Lower leg skin (tissue), 4 donors: ENCODE results near the gene ASCC1. TPM values are rescaled to one million over a fixed set of nuclear protein-coding genes. Genes with fewer than 3 reads are reported as not detected.

ENCODE experiments used
- DNase-seq, 2 donors: peaks; one replicate each; pipeline ENCODE4 v3.0.0-alpha.2; 2019; ENCODE audit warnings: low spot score in 2 of 2
- H3K4me3 ChIP-seq: fragments of 200-600 bp; sonication (generic); 2 replicates; pipeline ENCODE4 v1.5.1; 2017; ENCODE audit warnings: mild to moderate bottlenecking, low read depth; ENCODE audit not compliant: poor library complexity, severe bottlenecking
- POLR2A ChIP-seq, 2 donors: fragments of 450-650 bp; IDR thresholded peaks; one replicate each; pipeline ENCODE4 v1.6.1; 2016 to 2017; ENCODE audit warnings: antibody characterized with exemption in 2 of 2, mild to moderate bottlenecking in 1 of 2, moderate library complexity in 1 of 2
- WGBS, 2 donors: methylation state at CpG; one replicate each; pipeline ENCODE4 v1.1.5; 2018; 5-methylcytosine and 5-hydroxymethylcytosine counted together
- intact Hi-C: fragments of 100-400 bp; cut with DNase I; formaldehyde crosslinking; loops from one replicate; pipeline ENCODE4 v1.15.0; 2023; ENCODE audit warnings: low total_unique reads
- total RNA-seq, 4 donors: library from RNA; depleted of rRNA; stranded (reverse); fragments of >200 nt; gene quantifications; one replicate each; pipeline ENCODE4 v1.1.0, GENCODE V29; 2016
- TF ChIP-seq, protein P1 (sequence below), 3 donors: fragments of 450-650 bp; IDR thresholded peaks; one replicate each; pipeline ENCODE4 v1.5.1; 2016; ENCODE audit warnings: antibody characterized with exemption in 3 of 3, mild to moderate bottlenecking in 3 of 3, moderate library complexity in 2 of 3

The ASCC1 gene
- total RNA-seq, 4 donors from 2014 or later: 17.7 to 33.3 (median 23.1) TPM

DNA sequence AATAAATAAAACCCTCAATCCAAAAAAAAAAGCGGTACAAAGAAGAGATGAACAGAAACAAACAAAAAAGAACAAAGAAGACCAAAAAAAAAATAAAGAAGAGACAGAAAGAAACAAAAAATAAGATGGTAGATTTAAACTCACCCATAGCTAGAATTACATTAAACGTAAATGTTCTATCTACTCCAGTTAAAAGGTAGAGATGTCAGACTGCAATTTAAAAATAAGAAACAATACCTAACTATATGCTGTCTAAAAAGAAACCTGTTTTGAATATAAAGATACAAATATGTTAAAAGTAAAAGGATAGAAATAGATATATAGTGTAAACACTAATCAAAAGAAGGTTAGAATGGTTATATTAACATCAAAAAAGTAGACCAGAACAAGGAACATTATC is 31.9 kb downstream of the ASCC1 start:
- intact Hi-C loops: no loop called here
- DNase-seq: no peak
- no peak for TF ChIP-seq POLR2A (IDR thresholded peaks at IDR 0.05)
- TF ChIP-seq, protein P1, sequence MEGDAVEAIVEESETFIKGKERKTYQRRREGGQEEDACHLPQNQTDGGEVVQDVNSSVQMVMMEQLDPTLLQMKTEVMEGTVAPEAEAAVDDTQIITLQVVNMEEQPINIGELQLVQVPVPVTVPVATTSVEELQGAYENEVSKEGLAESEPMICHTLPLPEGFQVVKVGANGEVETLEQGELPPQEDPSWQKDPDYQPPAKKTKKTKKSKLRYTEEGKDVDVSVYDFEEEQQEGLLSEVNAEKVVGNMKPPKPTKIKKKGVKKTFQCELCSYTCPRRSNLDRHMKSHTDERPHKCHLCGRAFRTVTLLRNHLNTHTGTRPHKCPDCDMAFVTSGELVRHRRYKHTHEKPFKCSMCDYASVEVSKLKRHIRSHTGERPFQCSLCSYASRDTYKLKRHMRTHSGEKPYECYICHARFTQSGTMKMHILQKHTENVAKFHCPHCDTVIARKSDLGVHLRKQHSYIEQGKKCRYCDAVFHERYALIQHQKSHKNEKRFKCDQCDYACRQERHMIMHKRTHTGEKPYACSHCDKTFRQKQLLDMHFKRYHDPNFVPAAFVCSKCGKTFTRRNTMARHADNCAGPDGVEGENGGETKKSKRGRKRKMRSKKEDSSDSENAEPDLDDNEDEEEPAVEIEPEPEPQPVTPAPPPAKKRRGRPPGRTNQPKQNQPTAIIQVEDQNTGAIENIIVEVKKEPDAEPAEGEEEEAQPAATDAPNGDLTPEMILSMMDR (IDR thresholded peaks at IDR 0.05): no peak
- 94 to 99% methylated on average over 2 of the region's 2 CpGs for WGBS, 2 donors
- H3K4me3 ChIP-seq: no peak overlapping the region

DNA sequence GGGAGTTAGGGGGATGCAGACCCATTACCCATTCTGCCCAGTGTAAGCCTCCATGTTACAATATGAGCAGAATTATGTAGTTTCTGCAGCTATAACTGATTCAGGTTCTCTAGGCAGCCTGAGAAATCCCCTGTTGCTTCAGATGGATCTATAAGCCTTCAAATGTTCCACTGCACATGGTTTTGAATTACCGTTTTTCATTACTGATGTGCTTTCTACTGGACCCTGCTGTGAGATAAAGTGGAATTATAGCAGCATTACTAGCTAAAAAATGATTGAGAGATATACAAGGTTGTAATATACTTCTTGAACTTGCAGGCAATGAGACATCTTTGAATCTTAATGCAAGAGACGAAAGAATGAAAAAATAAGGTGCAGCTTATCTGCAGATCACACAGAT is 38.6 kb downstream of the ASCC1 start:
- TF ChIP-seq POLR2A (IDR thresholded peaks at IDR 0.05): no peak
- TF ChIP-seq, protein P1 (IDR thresholded peaks at IDR 0.05): no peak
- H3K4me3 ChIP-seq: no peak overlapping the region
- intact Hi-C loops: no loop called here
- 91 to 94% methylated on average over 2 of the region's 2 CpGs for WGBS, 2 donors
- DNase-seq: no peak

DNA sequence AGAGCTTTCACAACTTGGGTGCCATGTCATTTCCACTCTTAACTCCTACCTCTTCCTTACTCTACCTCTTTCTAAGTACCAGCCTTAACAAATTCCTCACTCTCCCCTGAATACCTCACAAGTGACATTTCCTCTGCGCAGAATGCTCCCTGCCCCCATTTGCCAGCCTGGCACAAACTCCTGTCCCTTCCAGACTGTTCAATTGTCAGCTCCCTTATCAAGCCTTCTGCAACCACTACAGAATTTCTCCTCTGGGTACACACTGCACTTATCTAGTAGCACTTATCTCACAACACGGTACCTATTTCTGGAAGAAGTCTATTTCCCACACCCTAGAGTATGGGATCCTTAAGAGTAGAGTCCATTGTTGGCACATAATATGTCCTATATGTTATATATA is 39.4 kb downstream of the ASCC1 start:
- TF ChIP-seq POLR2A (IDR thresholded peaks at IDR 0.05): no peak
- TF ChIP-seq, protein P1 (IDR thresholded peaks at IDR 0.05): no peak
- intact Hi-C loops: no loop called here
- no peak overlapping the region for H3K4me3 ChIP-seq
- 97 to 99% methylated on average over 2 of the region's 2 CpGs for WGBS, 2 donors
- no peak for DNase-seq

DNA sequence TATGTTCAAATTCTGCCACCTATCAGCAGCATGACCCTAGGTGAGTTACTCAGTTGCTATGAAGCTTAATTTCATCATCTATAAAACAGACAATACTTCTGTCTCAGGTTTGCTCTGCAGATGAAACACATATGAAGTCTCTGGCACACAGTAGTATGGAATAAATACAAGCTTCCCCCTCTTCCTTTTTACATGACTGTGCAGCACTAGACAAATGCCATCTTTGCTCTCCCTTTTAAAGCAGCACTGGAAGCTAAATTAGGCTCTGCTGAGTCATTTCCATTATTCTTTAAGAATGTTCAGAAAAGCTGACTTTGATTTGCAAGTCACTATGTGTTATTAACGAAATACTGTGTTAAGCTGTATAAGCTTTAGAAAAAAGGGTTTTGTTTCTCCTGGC is 40.9 kb downstream of the ASCC1 start:
- intact Hi-C loops: no loop called here
- 44 to 57% methylated on average over 1 of the region's 1 CpG for WGBS, 2 donors
- no peak for DNase-seq
- TF ChIP-seq, protein P1 (IDR thresholded peaks at IDR 0.05): no peak
- TF ChIP-seq POLR2A (IDR thresholded peaks at IDR 0.05): no peak
- no peak overlapping the region for H3K4me3 ChIP-seq

DNA sequence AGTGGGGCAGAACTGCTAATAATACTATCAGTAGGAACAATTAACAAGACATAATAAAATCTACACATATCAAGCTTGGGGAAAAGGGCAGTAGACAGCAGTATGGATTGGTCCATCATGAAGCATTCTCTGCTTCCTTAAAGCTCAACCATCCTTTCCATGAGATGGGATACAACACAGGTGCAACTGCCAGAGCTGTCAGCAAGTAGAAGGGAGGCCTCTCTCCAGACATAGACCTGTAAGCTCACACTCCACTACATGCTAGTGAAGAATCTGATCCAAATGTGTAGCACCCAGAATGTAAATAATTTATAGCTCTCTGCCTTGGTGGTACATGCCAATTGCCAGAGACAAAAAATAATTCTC is 41.8 kb downstream of the ASCC1 start:
- no peak for DNase-seq
- intact Hi-C loops: no loop called here
- no peak overlapping the region for H3K4me3 ChIP-seq
- no peak for TF ChIP-seq POLR2A (IDR thresholded peaks at IDR 0.05)
- TF ChIP-seq, protein P1 (IDR thresholded peaks at IDR 0.05): no peak

DNA sequence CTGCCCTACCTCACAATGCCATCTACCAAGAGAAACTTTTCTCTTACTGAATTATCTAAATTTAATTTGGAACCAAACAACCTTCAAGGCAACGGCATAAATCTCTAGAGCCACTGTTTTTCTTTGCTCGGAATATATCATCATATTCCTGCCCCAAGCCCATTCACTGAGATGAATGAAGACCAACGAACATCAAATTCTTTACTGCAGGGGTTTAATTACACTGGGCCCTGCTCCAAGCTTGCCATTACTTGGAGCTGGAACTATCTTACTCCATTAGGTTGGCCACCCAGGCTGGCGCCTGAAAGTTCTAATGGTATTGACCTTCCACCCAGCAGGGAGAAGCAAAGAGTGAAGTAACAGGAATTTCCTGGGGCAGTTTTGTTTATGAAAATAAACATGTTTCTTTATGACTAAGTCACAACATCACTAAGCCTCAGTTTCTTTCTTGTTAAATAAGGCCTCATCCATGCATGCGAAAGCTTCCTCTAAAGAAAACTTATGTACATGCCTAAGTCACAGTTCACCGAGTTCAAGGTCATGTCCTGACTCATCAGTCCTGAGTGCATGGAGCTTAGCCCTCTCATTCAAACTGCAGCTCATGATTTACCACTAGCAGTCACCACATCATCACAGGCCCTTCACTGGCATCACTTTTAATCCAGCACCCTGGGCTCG is 42.3 kb downstream of the ASCC1 start:
- intact Hi-C loops: no loop called here
- 84 to 85% methylated on average over 7 of the region's 7 CpGs for WGBS, 2 donors

More for the DNA sequence above, 42.3 kb downstream of the ASCC1 start:
- no peak overlapping the region for H3K4me3 ChIP-seq
- TF ChIP-seq POLR2A (IDR thresholded peaks at IDR 0.05): no peak
- TF ChIP-seq, protein P1 (IDR thresholded peaks at IDR 0.05): no peak
- no peak for DNase-seq
